ENCODE data around the gene SCART1. TPM values are rescaled to one million over a fixed set of nuclear protein-coding genes. Genes with fewer than 3 reads are reported as not detected.
"Not testable (repeated sequence)": the region's sequence is repeated elsewhere in the genome, so short reads cannot be mapped to it uniquely, and the experiment has no call there.

The SCART1 gene
- total RNA-seq, 6 experiments from 2014 or later, result 0.18 to 1.6 (median 0.33) TPM

DNA sequence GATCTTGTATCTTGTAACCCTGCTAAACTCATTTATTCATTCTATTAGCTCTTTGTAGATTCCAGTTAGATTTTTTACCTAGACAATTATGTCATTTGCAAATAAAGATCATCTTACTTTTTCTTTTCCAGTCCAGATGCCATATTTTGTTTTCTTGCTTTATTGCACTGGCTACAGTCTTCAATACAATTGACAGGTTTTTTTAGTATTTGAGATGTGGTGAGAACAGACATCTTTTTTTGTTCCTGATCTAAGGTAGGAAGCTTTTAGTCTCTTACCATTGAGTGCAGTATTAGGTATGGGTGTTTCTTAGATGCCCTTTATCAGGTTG, 41.4 kb upstream of the SCART1 start:
- no peak overlapping the region for H3K27ac ChIP-seq
- ATAC-seq (no peak), DNase-seq (no peak)
- H3K4me1 ChIP-seq, result no peaks in the 10 kb centered on the region
- no peaks in the 10 kb centered on the region for H3K27me3 ChIP-seq
- H3K4me3 ChIP-seq, result no peak overlapping the region
- H3K9me3 ChIP-seq, result peaks cover 0 to 20% (median 0%) of the 10 kb centered on the region in 4 donors
- peaks cover 0 to 13% (median 6%) of the 10 kb centered on the region in 4 donors for H3K36me3 ChIP-seq
- TF ChIP-seq, protein P1, sequence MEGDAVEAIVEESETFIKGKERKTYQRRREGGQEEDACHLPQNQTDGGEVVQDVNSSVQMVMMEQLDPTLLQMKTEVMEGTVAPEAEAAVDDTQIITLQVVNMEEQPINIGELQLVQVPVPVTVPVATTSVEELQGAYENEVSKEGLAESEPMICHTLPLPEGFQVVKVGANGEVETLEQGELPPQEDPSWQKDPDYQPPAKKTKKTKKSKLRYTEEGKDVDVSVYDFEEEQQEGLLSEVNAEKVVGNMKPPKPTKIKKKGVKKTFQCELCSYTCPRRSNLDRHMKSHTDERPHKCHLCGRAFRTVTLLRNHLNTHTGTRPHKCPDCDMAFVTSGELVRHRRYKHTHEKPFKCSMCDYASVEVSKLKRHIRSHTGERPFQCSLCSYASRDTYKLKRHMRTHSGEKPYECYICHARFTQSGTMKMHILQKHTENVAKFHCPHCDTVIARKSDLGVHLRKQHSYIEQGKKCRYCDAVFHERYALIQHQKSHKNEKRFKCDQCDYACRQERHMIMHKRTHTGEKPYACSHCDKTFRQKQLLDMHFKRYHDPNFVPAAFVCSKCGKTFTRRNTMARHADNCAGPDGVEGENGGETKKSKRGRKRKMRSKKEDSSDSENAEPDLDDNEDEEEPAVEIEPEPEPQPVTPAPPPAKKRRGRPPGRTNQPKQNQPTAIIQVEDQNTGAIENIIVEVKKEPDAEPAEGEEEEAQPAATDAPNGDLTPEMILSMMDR (IDR thresholded peaks at IDR 0.05), result no peak
- TF ChIP-seq POLR2A (IDR thresholded peaks at IDR 0.05), result no peak
- intact Hi-C loops (cut with DNase I), result no loop called here

DNA sequence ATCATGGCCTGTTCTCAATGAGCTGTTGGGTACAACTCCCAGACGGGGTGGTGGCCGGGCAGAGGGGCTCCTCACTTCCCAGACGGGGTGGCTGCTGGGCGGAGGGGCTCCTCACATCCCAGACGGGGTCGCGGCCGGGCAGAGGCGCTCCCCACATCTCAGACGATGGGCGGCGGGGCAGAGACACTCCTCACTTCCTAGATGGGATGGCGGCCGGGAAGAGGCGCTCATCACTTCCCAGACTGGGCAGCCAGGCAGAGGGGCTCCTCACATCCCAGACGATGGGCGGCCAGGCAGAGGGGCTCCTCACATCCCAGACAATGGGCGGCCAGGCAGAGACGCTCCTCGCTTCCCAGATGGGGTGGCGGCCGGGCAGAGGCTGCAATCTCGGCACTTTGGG, 39.3 kb upstream of the SCART1 start:
- H3K4me3 ChIP-seq; H3K27ac ChIP-seq; DNase-seq; H3K4me1 ChIP-seq; ATAC-seq; intact Hi-C loops (cut with DNase I); H3K27me3 ChIP-seq: not testable (repeated sequence)
- peaks cover 0 to 20% (median 0%) of the 10 kb centered on the region in 4 donors for H3K9me3 ChIP-seq
- WGBS (ENCODE audit: insufficient coverage, low coverage, low lambda C conversion rate, missing lambda C conversion rate), result no CpG with 5 or more reads among the region's 23 CpGs
- peaks cover 0 to 13% (median 6%) of the 10 kb centered on the region in 4 donors for H3K36me3 ChIP-seq

DNA sequence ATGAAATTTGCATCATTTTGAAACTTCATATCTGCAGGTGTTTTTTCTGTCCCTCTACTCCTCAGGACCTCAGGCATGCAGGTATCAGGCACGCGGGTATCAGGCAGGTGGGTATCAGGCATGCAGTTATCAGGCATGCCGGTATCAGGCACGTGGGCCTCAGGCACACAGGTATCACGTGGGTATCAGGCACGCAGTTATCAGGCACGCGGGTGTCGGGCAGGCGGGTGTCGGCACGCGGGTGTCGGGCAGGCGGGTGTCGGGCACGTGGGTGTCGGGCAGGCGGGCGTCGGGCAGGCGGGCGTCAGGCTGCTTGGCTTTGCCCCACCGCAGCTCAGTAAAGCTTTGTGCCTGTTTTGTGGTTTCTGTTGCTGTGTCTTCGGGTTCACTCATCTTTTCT, 38.0 kb upstream of the SCART1 start:
- no peaks in the 10 kb centered on the region for H3K4me1 ChIP-seq
- H3K9me3 ChIP-seq, result peaks cover 0 to 20% (median 0%) of the 10 kb centered on the region in 4 donors
- ATAC-seq (no peak), DNase-seq (peak in 1 of 3 donors; percentile 34)
- 99% methylated on average over 10 of the region's 25 CpGs for WGBS (ENCODE audit: insufficient coverage, low coverage, low lambda C conversion rate, missing lambda C conversion rate)
- no peak overlapping the region for H3K4me3 ChIP-seq
- no peak for TF ChIP-seq POLR2A (IDR thresholded peaks at IDR 0.05)
- no peaks in the 10 kb centered on the region for H3K27me3 ChIP-seq
- H3K36me3 ChIP-seq, result peaks cover 0 to 11% (median 5%) of the 10 kb centered on the region in 4 donors
- no peak overlapping the region for H3K27ac ChIP-seq
- intact Hi-C loops (cut with DNase I), result no loop called here

DNA sequence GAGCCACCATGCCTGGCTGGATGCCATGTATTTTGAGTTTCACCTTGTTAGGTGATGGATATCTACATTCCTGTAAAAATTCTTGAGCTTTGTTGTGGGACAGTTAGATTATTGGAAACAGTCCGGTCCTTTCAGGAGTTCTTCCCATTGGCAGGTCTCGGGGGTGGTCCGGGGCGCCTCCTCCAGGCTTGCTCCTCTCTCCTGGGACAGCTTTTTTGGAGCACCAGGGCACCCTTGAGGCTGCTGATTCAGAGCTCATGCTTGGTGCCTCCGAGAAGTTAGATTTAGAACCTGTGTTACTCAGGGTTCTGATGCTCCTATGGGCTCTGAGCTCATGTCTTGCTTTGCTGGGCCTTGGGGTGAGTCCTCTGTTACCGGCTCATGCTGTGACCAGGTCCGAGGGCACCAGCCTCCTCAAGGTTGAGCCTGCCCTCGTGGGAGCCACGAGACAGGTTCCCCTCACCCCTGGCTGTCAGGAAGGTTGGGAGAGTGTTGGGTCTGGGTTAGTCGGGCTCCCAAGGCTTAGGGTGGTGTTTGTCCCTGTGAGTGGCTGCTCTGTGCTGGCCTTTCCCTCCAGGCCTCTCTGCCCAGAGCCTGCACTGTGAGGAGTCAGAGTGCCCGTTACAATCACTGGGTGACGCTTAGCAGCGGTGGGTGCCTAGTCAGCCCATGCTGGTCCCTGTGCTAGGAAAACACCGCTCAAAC, 35.3 kb upstream of the SCART1 start:
- peaks cover 0 to under 1% (median 0%) of the 10 kb centered on the region in 4 donors for H3K36me3 ChIP-seq
- no peak for ATAC-seq
- H3K27ac ChIP-seq, result no peak overlapping the region
- no peaks in the 10 kb centered on the region for H3K9me3 ChIP-seq
- intact Hi-C loops (cut with DNase I), result no loop called here
- no peaks in the 10 kb centered on the region for H3K4me1 ChIP-seq
- no peaks in the 10 kb centered on the region for H3K27me3 ChIP-seq
- no peak overlapping the region for H3K4me3 ChIP-seq
- 100% methylated on average over 1 of the region's 14 CpGs for WGBS (ENCODE audit: insufficient coverage, low coverage, low lambda C conversion rate, missing lambda C conversion rate)
- TF ChIP-seq, protein P1 (IDR thresholded peaks at IDR 0.05), result no peak
- TF ChIP-seq POLR2A (IDR thresholded peaks at IDR 0.05), result no peak
- DNase-seq, result no peak

DNA sequence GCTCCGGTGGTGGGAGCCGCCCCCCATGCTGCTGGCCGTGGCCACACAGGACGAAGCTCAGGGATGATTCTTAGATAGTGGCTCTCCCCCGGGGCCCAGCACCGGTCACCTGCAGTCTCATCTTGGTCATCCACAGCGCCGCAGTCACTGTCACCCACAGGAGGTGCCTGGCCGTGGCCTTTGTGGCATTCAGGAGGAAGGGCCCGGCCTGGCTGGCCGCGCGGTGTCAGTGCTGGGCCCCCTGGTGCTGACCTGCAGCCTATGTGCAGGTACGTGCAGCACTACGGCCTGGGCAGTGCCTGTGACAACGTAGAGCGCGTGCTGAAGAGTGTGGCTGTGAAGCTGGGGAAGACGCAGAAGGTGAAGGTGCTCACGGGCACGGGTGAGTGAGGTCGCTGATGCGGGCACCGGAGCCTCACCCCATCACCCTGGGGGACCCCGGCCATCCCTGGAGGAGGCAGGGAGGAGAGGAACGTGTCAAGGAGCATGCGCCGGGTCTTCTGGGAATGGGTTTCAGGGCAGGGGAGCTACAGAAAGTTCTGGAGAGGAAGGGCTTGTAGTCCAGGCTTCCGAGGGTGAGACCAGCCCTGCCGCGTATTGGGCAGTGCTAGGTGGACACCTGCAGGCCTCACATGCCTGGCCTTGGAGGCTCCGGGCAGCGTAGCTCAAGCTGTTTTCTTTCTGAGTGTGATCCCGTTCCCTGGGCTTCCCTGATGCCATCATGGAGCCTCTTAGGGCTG, 34.4 kb upstream of the SCART1 start:
- ATAC-seq (no peak), DNase-seq (peak in 1 of 3 donors; percentile 46)
- Histone ChIP-seq H3K27me3 (no peaks in the 10 kb centered on the region), H3K9me3 (no peaks in the 10 kb centered on the region), H3K4me1 (no peaks in the 10 kb centered on the region), H3K27ac (no peak overlapping the region), H3K4me3 (no peak overlapping the region), H3K36me3 (no peaks in the 10 kb centered on the region)
- WGBS (ENCODE audit: insufficient coverage, low coverage, low lambda C conversion rate, missing lambda C conversion rate), result 96% methylated on average over 7 of the region's 34 CpGs
- intact Hi-C loops (cut with DNase I), result no loop called here
- no peak for TF ChIP-seq POLR2A (IDR thresholded peaks at IDR 0.05)
- TF ChIP-seq, protein P1 (IDR thresholded peaks at IDR 0.05), result no peak

Data from right lobe of liver (tissue), 6 donors.